Brain pericyte (primary cell): ENCODE results near the gene NRXN3.

Experiments
- DNase-seq: peaks from one replicate; pipeline ENCODE4 v3.0.0-alpha.2; 2012; ENCODE audit warnings: low read depth, low spot score

NRXN3 gene

GRCh38 chr14:79516009-79516408 is 1345.8 kb downstream of the NRXN3 start:
- DNase-seq: no peak

DNA sequence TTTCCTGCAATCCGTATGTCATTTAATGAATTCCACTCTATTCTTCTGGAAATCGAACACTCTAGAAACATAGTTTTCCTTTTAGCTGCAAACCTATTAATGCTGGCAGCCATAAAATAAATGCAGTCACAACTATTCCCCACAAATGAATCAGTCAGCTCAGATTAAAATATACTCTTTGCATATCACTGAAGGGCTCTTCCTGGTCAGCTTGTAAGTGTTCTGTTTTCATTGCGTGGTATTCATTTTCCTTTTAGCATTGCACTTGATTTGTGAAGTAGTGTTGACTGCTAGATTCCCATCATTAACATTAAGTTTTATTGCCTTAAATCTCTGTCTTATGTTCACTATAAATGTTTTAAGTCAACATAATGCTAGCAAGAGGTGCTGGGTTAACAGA is 1355.2 kb downstream of the NRXN3 start:
- DNase-seq: no peak

DNA sequence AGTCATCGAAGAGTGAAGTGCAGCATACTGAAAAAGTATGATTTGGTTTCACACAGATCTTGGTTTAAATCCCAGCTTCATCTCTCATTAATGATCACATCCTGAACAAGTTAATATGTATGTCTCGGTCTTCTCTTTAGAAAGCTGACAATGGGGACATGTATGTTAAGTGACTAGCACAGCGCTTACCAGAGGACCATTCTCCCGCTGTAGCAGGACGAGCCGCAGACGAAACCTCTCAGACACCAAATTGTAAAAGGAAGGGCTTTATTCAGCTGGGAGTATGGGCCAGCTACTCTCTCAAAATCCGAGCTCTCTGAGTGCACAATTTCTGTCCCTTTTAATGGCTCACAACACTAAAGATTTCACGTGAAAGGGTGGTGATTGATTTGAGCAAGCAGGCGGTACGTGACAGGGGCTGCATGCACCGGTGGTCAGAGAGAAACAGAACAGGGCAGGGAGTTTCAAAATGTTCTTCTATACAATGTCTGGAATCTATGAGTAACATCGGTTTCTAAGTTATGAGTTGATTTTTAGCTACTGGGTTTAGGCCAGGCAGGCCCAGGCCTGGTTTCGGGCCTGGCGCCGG is 1358.7 kb downstream of the NRXN3 start:
- DNase-seq: no peak

DNA sequence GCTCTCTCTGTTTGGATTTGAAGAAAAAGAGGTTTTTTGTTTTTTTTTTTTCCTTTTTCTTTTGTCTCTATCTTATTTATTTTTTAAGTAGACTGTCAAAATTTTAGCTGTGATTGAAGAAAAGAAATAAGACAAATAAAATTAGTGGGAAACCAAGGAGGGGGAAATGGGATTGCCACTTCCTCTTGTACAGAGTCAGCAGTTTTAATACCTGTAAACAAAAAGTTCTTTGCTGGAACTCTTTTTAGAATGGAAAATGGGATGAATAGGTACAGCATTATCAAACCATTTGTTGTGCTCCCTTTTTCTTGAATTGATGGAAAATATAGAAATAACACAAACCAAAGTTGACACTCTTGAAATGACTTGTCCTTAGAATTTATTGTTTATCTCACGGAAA is 1360.4 kb downstream of the NRXN3 start:
- no peak for DNase-seq

DNA sequence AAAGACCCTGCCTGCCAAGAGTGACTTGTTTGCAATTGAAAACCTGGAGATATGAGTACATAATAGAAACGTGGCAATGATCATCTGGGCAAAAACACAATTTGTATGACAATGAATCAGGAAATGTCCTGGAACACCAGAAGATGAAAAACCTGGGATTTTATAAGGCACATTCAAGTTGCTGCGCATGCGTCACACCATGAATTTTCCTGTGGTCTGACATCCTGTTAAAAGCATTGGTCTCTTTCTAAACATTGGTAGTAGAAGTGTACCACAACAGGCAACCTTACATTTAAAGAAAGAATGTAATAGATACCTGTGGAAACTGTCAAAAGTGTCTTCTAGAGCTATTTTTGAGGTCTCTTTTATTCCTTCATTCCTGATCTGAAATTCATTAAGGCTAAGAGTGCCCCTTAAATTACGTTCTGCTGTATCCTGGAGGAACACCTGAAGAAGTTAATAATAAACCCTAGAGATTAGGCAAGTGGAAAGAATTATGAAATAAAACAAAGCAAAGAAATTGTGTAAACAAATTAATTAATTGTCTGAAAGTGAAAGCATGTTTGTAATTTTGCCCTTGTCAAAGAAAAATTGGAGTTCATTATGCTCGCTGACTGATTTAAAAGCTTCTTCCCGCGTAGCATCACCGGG is 1364.7 kb downstream of the NRXN3 start:
- DNase-seq: no peak

DNA sequence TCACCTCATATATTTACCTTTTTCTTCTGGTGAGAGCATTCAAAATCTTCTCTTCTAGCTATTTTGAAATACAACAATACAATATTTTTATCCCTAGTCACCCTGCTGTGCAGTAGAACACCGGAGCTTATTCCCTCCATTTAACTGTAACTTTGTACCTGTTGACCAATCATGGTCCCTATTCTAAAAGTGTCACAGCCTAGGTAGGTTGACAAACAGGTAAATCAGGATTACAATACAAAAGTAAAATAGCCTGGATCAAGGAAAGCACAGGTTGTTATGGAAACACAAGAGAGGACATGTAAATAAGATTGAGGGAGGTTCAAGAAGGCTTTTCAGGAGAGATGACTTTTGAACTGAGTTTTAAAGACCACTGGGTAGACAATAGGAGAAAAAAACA is 1370.2 kb downstream of the NRXN3 start:
- no peak for DNase-seq

- no peak for DNase-seq
Observed at GRCh38 chr14:79542121-79542520, 1371.9 kb downstream of the NRXN3 start.

DNA sequence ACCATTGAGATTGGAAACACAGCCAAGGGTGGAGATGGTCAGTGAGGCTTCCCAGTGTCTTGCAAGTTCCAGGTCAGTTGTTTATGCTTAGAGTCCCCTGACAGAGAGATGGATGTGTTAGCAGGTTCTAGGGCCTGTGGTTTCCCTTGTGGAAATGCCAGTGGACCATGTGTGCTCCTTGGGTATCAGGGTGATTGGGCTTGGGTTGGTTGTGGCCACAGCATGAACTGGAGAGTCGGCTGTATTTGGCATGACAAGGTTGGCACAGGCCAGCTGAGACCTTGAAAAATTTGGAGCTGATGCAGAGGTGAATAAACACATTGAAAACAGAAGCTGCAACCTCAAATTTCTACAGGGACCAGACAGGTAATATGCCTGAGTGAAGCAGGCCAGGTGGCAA is 1373.2 kb downstream of the NRXN3 start:
- no peak for DNase-seq

- peak; percentile 17 for DNase-seq
Observed at GRCh38 chr14:79543967-79544697, 1374.0 kb downstream of the NRXN3 start.

GRCh38 chr14:79544698-79545070 is 1374.5 kb downstream of the NRXN3 start:
- DNase-seq: no peak

DNA sequence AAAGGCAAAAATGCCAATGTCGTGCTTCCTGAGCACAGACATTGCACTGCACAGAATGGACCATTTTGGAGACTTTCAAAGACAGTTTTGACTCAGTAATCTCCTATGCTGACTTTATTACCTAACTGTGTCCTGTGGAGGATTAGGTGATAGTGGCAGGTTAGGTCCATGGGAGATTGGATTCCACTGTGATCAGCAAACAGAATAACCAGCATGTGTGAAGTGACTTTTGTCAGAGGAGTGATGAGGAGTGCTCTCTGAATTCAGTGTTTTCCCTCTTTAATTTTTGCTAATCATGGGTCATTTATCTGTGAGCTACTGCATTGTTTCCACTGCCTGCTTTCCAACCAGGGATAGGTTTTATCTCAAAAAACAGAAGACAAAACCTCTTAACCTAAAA is 1378.7 kb downstream of the NRXN3 start:
- DNase-seq: no peak

- no peak for DNase-seq
Observed at GRCh38 chr14:79549515-79549914, 1379.3 kb downstream of the NRXN3 start.

- DNase-seq: no peak
Observed at GRCh38 chr14:79551523-79551922, 1381.3 kb downstream of the NRXN3 start.

DNA sequence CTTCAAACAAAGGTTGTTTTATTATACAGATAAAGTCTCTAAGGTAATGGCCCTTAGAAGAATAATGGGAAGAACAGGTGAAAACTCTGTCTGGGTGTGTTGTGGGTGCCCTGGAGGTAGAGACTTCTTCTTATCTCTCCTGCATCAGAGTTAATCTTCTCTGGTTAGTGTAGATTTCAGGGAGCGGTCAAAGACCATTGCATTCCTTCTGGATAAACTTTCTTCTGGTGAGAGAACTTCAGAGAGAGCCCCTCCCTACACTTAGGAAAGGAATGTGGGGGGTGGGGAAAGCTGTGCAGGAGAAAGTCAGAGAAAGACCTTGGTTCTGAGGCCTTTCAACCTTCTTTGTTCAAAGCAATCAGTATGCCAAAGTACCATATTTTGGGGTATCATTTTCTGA is 1382.6 kb downstream of the NRXN3 start:
- no peak for DNase-seq

- DNase-seq: no peak
Observed at GRCh38 chr14:79554816-79555215, 1384.6 kb downstream of the NRXN3 start.

DNA sequence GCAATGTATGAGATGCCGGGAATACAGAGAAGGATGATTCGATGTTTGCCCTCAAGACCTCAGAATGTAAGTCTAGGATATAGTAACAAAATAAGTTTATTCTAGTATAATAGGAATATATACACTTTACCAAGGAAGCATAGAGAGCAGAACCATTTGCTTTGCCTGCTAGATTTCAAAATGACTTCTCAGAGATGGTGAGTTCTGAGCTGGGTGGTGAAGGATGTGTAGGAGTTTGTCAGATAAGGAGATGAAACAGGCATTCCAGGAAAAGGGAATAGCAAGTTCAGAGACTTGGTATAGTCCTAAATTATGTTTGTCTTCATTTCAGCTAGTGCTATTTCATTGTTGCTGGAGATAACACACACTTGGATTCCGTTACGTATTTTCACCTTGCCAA is 1385.3 kb downstream of the NRXN3 start:
- DNase-seq: no peak

DNA sequence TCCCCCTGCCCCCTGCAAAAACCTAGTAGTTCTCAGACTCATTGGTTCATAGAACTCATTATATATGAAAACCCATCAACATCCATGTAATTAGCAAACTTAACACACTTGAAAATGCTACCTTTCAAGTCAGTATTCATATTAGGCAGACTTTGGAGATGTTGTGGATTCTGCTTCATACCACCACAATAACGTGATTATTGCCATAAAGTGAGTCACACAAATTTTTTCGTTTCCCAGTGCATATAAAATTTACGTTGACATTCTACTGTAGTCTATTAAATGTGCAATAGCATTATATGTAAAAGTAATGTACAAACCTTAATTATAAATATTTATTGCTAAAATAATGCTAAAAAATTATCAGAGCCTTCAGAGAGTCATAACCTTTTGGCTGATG is 1387.1 kb downstream of the NRXN3 start:
- DNase-seq: no peak

DNA sequence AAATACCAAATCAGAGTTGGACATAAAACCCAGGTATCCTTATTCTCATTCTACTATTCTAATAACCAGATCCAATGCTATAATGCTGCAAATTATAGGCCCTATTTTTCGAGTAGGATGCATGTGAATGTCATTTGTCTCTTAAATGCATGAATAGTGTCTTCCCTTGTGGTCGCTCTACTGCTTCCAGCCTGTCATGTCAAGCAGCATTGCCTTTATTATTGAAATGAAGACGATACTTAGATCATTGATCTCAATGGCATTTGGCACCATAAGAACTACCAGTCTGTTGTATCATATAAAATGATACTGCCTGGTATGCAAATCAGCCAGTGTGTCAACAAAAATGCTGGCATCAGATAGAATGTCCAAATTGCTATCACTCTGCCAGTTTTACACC is 1392.0 kb downstream of the NRXN3 start:
- no peak for DNase-seq

- DNase-seq: no peak
Observed at GRCh38 chr14:79564371-79564770, 1394.2 kb downstream of the NRXN3 start.

- no peak for DNase-seq
Observed at GRCh38 chr14:79567306-79567705, 1397.1 kb downstream of the NRXN3 start.

DNA sequence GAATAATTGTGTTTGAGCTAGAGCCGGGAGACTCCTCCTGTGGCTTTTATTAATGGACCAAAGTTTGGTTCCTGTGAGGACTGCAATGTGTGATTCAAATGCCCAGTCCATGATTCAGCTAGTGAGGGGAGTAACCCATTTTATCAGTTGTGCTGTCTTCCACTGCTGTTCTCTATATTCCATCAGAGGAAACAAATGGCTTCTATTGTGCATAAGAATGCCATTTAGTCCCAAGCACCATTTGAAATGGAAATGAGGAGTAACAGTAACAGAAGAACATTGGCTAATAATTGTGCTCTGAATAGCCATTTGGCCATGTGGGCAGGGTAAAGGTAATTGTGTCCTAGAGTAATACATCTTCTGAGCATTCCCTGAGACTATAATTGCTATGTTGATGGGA is 1398.4 kb downstream of the NRXN3 start:
- DNase-seq: no peak

DNA sequence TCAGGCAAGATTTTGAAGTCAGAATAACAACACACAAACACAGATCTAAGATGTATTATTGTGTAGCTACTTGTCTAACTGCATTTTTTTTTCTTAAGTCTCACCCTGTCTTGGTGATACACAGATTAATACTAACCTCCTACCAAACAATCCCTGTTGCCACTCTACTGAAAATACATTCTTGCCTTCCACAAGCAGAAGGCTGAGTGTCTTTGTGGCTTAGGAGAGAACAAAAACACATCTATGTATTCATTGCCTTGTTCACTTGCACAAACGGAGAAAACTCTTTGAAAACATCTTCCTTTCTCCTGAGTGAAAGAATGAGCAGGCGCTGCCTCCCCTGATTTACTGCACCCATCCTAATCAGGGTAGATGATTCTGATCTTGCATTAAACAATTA is 1398.9 kb downstream of the NRXN3 start:
- DNase-seq: no peak

GRCh38 chr14:79570648-79571047 is 1400.5 kb downstream of the NRXN3 start:
- DNase-seq: no peak
